Activated CD8-positive, alpha-beta memory T cell treated with anti-CD3 and anti-CD28 coated beads for 4 hours (primary cell): ENCODE results near the gene CFAP299.

ENCODE experiments used
- DNase-seq, 2 donors: peaks; one replicate each; pipeline ENCODE4 v3.0.0-alpha.2; 2020; ENCODE audit warnings: low read depth in 2 of 2

CFAP299 gene

GRCh38 chr4:80925293-80925692, 589.8 kb downstream of the CFAP299 start:
- DNase-seq, result no peak

- DNase-seq, result no peak
Observed at GRCh38 chr4:80926446-80926845, 590.9 kb downstream of the CFAP299 start.

DNA sequence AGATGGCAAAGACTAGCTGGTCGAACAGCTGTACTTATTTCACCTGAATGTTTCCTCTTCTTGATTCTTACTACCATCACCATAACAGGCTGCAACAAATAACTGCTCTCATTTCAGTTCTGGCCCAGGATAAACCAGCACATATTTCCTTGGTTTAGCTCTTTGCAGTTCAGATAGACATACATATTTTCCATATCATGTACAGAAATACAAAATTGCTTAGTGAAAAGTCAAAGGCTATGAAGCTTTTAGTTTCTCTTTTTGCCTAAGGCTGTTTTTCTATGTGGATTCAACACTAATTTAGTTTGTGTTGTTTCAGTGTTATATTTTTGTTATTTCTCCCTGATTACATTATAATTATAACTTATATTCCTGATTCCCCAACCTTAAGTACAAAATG, 591.4 kb downstream of the CFAP299 start:
- no peak for DNase-seq

- no peak for DNase-seq
Observed at GRCh38 chr4:80927420-80927819, 591.9 kb downstream of the CFAP299 start.

GRCh38 chr4:80931631-80932081, 596.1 kb downstream of the CFAP299 start:
- DNase-seq, result no peak

DNA sequence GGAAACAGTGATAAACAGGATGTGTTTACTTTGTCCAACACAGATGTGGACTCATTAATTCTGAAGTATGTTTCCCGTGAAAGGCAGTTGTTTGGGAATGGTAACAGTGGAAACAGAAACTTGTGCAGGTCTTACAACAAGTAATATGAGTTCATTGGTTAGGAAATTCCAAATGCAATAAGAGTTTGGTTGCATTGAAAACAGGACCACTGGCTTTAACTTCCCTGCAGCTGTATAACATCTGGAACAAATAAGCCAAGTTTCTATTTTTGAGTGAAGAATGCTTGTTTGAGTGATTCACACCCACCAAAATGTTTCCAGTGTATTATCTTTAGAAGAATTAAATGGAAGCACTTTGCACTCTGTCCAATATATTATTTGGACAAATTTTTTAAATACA, 612.6 kb downstream of the CFAP299 start:
- no peak for DNase-seq

DNA sequence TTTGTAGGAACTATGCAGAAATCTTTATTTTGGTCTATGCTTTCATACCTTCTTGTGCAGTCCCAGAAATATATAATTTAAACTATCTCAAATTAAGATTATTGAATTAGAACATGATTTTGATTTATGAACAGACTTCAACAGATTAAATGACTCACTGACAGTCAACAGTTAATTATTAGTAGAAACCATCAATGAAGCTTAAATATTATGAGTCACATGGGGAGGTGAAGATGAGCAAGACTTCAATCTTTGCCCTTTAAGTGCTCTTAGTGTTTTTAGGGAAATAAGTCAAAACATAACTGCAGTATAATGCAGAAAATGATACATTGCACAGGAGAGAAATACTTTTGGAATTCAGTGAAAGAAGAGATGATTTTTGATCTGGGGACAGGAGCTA, 613.5 kb downstream of the CFAP299 start:
- DNase-seq, result no peak

GRCh38 chr4:80956421-80956820, 620.9 kb downstream of the CFAP299 start:
- no peak for DNase-seq

DNA sequence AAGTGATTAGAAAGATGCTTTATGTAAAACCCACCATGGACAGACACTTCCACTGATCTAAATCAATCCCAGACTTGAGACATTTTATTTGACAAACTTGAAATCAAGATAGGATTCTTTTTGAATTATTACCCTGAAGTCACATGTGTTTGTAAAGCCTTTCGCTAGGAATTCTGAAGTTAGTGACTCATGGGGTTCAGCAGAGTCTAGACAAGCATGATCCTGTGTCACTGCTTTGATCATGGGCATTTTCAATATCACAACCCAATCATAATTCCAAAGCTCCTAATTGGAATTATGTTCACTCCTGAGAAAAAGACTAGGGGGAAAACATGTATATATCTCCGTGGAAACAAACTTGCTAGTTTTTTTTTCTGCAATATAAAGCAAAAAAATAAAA, 627.5 kb downstream of the CFAP299 start:
- no peak for DNase-seq

DNA sequence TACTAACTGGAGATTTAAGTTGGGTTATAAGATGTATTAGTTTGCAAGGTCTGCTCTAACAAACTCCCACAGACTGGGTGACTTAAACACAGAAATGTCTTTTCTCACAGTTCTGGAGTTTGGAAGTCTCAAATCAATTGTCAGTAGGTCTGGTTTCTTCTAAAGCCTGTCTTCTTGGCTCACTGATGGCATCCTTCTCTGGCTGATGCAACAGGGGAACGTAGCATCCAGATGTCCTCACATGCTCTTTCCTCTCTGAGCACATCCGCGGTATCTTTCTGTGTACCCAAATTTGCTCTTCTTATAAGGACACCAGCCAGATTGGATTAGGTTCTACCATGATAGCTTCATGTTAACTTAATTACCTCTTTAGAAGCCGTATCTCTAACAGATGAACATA, 631.8 kb downstream of the CFAP299 start:
- no peak for DNase-seq

DNA sequence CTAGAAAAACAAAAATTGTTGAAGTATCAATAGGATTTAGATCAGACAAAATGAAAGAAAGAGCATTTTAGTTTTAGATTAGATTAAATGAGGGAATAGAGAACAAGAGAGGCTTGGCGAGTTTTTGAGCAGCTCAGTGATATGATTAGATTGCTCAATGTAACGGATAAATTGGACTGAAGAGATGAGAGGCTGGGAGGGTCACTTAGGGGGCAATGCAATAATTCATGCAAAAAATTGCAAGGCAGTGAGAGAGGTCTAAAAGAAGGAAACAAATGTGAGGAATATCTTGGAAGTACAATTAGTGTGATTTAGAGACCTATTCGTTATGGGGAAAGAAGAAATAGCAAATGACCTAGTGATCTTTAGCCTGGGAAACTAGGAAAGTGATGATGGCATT, 644.7 kb downstream of the CFAP299 start:
- DNase-seq, result no peak

- DNase-seq, result no peak
Observed at GRCh38 chr4:80986011-80986410, 650.5 kb downstream of the CFAP299 start.

- no peak for DNase-seq
Observed at GRCh38 chr4:80989921-80990544, 654.5 kb downstream of the CFAP299 start.

- no peak for DNase-seq
Observed at GRCh38 chr4:80990851-80991250, 655.3 kb downstream of the CFAP299 start.

GRCh38 chr4:80999943-81000342, 664.4 kb downstream of the CFAP299 start:
- no peak for DNase-seq

DNA sequence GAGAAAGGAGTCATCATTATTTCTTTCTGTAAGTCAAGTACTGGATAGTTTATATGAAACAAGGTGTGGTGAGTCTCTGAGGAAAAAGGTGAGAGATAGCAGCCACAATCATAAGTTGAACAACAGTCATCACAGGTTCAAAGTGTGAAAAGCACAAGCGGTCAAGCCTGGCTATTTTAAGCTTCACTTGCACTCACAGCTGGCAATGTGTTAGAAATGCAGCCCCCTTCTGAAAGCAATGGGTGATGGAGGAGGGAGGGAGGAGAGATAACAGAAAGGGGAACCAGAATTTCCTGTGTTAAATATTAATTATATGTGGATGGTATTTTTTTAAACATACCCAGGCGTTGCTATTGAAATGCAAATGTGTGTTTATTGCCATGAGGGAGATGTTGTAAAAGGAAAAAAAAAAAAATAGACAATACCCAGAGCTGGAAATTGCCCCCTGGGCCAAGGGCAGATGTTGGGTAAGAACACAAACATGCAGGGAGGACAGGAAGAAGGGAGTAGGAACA, 668.1 kb downstream of the CFAP299 start:
- no peak for DNase-seq

DNA sequence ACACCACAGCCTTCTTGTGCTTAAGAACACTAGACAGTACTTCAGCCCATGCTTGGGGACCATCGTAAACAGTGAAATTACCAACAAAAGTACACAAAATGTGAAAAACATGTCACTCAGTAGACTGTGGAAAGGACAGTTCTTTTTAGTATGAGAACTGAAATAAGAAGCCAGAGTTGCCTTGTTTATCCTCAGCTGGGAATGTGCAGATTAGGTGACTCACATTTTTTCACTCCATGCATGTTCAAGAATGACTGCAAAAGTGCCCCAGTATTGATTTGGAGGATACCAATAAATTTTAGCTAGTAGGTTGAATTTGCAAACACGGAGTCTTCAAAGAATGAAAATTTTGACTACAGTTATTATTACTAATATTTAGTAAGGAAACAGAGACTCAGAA, 671.9 kb downstream of the CFAP299 start:
- DNase-seq, result no peak
